ENCODE measurements around the gene GPRASP1.
"Not testable (repeated sequence)": the region's sequence is repeated elsewhere in the genome, so short reads cannot be mapped to it uniquely, and the experiment has no call there.

Gene GPRASP1

GRCh38 chrX:102672856-102673255, 21.6 kb downstream of the GPRASP1 start:
- Mint-ChIP-seq H3K27me3 (no peaks in the 10 kb centered on the region), H3K4me1 (ENCODE audit: low read depth) (peaks cover 17% of the 10 kb centered on the region), H3K27ac (no peak overlapping the region), H3K36me3 (peaks cover 7% of the 10 kb centered on the region), H3K9me3 (ENCODE audit: low read depth) (no peaks in the 10 kb centered on the region), H3K4me3 (no peak overlapping the region)

- not testable (repeated sequence) for H3K27ac Mint-ChIP-seq; H3K4me3 Mint-ChIP-seq; H3K9me3 Mint-ChIP-seq (ENCODE audit: low read depth); H3K27me3 Mint-ChIP-seq
- Mint-ChIP-seq H3K4me1 (ENCODE audit: low read depth) (peaks cover 16% of the 10 kb centered on the region), H3K36me3 (peaks cover 16% of the 10 kb centered on the region)
Measured at GRCh38 chrX:102677479-102677878, 26.2 kb downstream of the GPRASP1 start.

DNA sequence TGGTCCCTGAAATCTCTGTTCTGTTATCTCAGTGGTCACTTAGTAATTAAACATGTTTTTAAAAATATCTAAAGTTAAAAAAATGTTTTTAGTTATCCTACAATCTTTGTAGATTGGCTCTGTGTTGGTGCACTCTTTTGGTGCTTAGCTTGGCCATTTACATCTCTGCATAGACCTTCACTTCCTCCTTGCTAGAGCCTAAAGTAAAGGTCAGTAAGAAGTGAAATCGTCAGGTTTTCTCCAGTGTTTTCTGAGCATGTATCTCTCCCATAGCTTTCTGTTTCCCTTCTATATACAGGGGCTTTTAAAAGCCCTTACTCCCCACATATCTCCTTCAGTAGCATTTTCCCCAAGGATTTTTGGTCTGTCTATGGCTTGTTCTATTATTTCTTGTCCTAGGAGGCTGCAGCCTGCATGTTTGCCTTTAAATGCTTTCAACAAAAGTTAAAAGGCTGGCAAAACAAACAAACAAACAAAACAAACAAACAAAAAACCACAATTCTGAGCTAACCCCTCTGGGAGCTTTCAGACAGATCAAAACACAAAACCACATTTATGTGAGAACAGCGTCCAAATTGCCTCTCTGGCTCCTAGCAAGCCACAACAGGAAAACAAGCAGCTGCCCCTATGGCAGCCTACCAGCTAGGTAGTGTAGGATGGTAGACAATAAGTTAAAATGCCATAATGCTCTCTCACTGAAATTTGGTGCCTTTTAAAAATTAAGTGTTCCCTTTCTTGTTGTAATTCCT, 33.7 kb downstream of the GPRASP1 start:
- Mint-ChIP-seq H3K9me3 (ENCODE audit: low read depth) (no peaks in the 10 kb centered on the region), H3K4me1 (ENCODE audit: low read depth) (peaks cover 8% of the 10 kb centered on the region), H3K36me3 (peaks cover 14% of the 10 kb centered on the region), H3K27ac (no peak overlapping the region), H3K4me3 (no peak overlapping the region), H3K27me3 (no peaks in the 10 kb centered on the region)

DNA sequence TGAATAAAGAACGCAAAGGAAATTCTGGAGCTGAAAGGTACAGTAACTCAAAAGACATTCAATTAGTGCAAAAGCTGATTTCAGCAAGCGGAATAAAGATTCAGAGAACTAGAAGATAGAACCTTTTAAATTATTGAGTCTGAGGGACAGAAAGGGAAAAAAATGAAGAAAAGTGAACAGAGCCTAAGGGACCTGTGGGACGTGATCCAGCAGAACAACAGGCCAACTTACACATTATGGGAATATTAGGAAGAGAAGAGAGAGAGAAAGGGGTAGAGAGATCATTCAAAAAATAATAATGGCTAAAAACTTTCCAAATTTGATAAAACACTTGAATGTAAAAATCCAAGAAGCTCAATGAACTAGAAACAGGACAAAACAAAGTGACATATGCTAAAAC, 43.5 kb downstream of the GPRASP1 start:
- Mint-ChIP-seq H3K27me3 (no peaks in the 10 kb centered on the region), H3K36me3 (peaks cover 11% of the 10 kb centered on the region), H3K9me3 (ENCODE audit: low read depth) (peaks cover 4% of the 10 kb centered on the region), H3K4me3 (no peak overlapping the region), H3K4me1 (ENCODE audit: low read depth) (no peaks in the 10 kb centered on the region), H3K27ac (no peak overlapping the region)

DNA sequence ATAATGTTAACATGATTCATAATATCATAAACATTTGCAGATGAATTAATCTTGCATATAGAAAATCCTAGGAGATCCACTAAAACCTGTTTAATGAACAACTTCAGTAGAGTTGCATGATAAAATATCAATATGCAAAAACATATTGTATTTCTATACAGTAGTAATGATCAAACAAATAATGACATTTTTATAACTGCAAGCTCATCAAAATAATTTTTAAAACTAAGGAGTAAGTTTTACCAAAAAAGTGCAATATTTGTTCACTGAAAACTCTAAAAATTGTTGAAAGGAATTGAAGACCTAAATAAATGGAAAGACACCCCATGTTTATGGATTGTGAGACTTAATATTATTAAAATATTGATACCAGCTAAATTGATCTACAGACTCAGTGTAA, 45.0 kb downstream of the GPRASP1 start:
- Mint-ChIP-seq H3K27ac (no peak overlapping the region), H3K4me1 (ENCODE audit: low read depth) (no peaks in the 10 kb centered on the region), H3K36me3 (peaks cover 9% of the 10 kb centered on the region), H3K9me3 (ENCODE audit: low read depth) (peaks cover 4% of the 10 kb centered on the region), H3K27me3 (no peaks in the 10 kb centered on the region), H3K4me3 (no peak overlapping the region)

DNA sequence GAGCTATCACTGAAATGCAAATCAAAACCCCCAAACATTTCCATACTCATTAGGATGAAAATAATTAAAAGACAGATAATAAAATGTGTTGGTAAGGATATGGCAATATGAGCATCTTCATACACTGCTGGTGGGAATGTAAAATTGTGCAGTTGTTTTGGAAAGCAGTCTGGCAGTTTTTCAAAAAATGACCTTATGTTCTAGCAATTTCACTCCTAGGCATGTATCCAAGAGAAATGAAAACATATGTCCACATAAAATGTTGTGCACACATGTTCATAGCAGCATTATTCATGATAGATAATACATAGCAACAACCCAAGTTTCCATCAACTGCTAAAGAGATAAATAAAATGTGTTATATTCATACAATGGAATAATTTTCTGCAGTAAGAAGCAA, 46.2 kb downstream of the GPRASP1 start:
- no peak overlapping the region for H3K4me3 Mint-ChIP-seq

More for the DNA sequence above, 46.2 kb downstream of the GPRASP1 start:
- no peaks in the 10 kb centered on the region for H3K4me1 Mint-ChIP-seq (ENCODE audit: low read depth)
- peaks cover 9% of the 10 kb centered on the region for H3K36me3 Mint-ChIP-seq
- H3K9me3 Mint-ChIP-seq (ENCODE audit: low read depth): peaks cover 7% of the 10 kb centered on the region
- H3K27ac Mint-ChIP-seq: no peak overlapping the region
- no peaks in the 10 kb centered on the region for H3K27me3 Mint-ChIP-seq

Measured in activated naive CD8-positive, alpha-beta T cell (primary cell).